ENCODE measurements around the gene KCNJ3. TPM values are rescaled to one million over a fixed set of nuclear protein-coding genes. Genes with fewer than 3 reads are reported as not detected.

The KCNJ3 gene
- total RNA-seq, 1 donor from 2014 or later, result 4.2 TPM

DNA sequence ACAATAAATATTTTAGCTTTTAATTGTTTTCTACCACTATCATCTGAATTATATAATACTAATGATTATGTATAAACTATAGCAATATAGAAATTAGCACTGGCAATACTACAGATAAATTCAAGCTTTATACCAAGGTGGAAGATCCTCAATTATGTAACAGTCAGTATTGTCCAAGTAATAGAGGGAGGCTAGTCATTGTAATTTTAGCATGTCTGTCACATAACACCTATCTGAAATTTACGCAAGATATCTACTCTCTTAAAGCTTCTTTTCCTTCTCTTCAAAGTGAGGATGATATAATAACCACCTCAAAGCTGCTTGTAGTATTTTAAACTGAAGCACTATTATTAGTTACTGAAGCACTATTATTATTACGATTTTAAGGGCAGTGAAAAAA, 12.2 kb downstream of the KCNJ3 start:
- H3K9me3 ChIP-seq, result no peaks in the 10 kb centered on the region
- no peaks in the 10 kb centered on the region for H3K27me3 ChIP-seq
- TF ChIP-seq, protein P1, sequence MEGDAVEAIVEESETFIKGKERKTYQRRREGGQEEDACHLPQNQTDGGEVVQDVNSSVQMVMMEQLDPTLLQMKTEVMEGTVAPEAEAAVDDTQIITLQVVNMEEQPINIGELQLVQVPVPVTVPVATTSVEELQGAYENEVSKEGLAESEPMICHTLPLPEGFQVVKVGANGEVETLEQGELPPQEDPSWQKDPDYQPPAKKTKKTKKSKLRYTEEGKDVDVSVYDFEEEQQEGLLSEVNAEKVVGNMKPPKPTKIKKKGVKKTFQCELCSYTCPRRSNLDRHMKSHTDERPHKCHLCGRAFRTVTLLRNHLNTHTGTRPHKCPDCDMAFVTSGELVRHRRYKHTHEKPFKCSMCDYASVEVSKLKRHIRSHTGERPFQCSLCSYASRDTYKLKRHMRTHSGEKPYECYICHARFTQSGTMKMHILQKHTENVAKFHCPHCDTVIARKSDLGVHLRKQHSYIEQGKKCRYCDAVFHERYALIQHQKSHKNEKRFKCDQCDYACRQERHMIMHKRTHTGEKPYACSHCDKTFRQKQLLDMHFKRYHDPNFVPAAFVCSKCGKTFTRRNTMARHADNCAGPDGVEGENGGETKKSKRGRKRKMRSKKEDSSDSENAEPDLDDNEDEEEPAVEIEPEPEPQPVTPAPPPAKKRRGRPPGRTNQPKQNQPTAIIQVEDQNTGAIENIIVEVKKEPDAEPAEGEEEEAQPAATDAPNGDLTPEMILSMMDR (IDR thresholded peaks at IDR 0.05), result no peak
- no peak overlapping the region for H3K27ac ChIP-seq
- DNase-seq (ENCODE audit: extremely low spot score in 2 of 2), result no peak
- H3K4me3 ChIP-seq, result no peak overlapping the region
- H3K36me3 ChIP-seq, result no peaks in the 10 kb centered on the region
- intact Hi-C loops (cut with DNase I), result no loop called here
- H3K4me1 ChIP-seq, result no peaks in the 10 kb centered on the region

DNA sequence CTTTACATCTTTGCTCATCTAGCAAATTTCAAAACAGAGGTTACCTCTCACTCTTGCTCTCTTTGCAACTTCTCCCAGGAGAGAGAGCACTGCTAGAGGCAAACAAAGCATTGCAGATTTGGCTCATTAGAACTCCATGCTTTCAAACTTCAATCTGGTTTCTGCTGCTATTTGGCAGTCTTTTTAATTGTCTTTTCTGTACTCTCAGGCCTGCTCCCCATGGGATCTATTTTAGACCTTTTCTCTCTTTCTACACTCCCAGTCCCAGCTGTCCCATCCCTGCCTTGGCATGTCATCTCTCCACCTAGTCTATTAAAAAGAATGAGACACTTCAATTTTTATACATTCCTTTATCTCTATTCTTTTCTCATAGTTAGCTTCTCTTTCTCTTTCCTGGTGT, 15.2 kb downstream of the KCNJ3 start:
- Histone ChIP-seq H3K27me3 (no peaks in the 10 kb centered on the region), H3K4me3 (no peak overlapping the region), H3K9me3 (no peaks in the 10 kb centered on the region), H3K36me3 (no peaks in the 10 kb centered on the region), H3K27ac (no peak overlapping the region), H3K4me1 (no peaks in the 10 kb centered on the region)
- TF ChIP-seq POLR2AphosphoS5 (IDR thresholded peaks at IDR 0.05; ENCODE audit: insufficient read depth in 1 of 2, low read depth in 1 of 2) (no peak), POLR2A (IDR thresholded peaks at IDR 0.05) (no peak)
- TF ChIP-seq, protein P1 (IDR thresholded peaks at IDR 0.05), result no peak
- intact Hi-C loops (cut with DNase I), result no loop called here
- no peak for DNase-seq (ENCODE audit: extremely low spot score in 2 of 2)

DNA sequence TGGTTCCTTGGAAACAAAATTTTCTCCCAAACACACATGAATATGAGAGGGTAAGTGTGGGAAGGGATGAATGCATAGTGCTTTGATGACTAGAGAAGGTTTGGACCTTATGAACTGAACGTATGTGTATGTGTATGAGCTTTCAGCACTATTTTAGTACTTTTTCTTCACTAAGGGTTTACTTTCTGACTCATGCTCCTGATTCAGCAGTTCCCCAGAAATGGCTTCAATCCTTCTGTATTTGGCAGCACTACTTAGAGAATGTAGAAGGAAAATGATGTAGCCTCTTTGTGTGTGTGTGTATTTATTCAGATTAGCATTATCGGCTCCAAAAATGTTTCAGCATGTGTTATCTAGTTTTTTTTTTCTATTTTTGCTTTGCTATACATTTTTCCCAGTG, 22.2 kb downstream of the KCNJ3 start:
- TF ChIP-seq POLR2AphosphoS5 (IDR thresholded peaks at IDR 0.05; ENCODE audit: insufficient read depth in 1 of 2, low read depth in 1 of 2), result no peak
- TF ChIP-seq, protein P1 (IDR thresholded peaks at IDR 0.05), result no peak
- TF ChIP-seq POLR2A (IDR thresholded peaks at IDR 0.05), result no peak
- H3K27ac ChIP-seq, result no peak overlapping the region
- intact Hi-C loops (cut with DNase I), result no loop called here

DNA sequence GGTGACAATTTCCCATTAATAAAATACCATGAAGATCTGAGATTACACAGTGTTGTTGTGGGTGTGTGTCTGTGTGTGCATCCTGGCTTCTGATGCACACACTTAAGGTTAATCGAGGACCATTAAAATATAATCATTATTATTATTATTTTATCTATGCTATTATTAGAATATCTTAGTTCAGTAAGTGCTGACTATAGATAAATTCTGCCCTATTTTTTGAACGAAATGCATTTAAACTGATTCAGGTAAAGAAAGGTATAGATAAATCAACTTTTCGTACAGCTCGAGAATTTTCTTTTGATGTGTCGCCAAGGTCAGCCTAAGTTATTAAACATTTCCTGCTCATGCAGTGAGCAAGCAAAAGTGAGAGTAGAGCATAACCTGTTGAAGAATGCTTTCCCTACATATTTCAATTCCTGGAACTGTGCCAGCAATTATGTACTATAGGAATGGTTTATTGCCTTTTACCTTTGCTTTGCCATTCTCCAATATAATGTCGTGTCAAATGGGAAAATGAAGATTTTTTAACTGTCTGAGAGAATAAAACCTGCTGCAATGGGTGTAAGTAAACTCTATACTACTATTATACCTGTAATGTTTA, 25.8 kb downstream of the KCNJ3 start:
- no peaks in the 10 kb centered on the region for H3K9me3 ChIP-seq
- no peaks in the 10 kb centered on the region for H3K4me1 ChIP-seq
- H3K36me3 ChIP-seq, result no peaks in the 10 kb centered on the region
- DNase-seq (ENCODE audit: extremely low spot score in 2 of 2), result no peak
- no peak overlapping the region for H3K27ac ChIP-seq
- H3K27me3 ChIP-seq, result no peaks in the 10 kb centered on the region
- TF ChIP-seq, protein P1 (IDR thresholded peaks at IDR 0.05), result no peak
- no peak for TF ChIP-seq POLR2AphosphoS5 (IDR thresholded peaks at IDR 0.05; ENCODE audit: insufficient read depth in 1 of 2, low read depth in 1 of 2)
- no peak for TF ChIP-seq POLR2A (IDR thresholded peaks at IDR 0.05)
- no peak overlapping the region for H3K4me3 ChIP-seq
- intact Hi-C loops (cut with DNase I), result no loop called here

More for the DNA sequence above, 22.2 kb downstream of the KCNJ3 start:
- Histone ChIP-seq H3K9me3 (no peaks in the 10 kb centered on the region), H3K36me3 (no peaks in the 10 kb centered on the region), H3K4me3 (no peak overlapping the region), H3K4me1 (no peaks in the 10 kb centered on the region), H3K27me3 (no peaks in the 10 kb centered on the region)
- DNase-seq (ENCODE audit: extremely low spot score in 2 of 2), result no peak

DNA sequence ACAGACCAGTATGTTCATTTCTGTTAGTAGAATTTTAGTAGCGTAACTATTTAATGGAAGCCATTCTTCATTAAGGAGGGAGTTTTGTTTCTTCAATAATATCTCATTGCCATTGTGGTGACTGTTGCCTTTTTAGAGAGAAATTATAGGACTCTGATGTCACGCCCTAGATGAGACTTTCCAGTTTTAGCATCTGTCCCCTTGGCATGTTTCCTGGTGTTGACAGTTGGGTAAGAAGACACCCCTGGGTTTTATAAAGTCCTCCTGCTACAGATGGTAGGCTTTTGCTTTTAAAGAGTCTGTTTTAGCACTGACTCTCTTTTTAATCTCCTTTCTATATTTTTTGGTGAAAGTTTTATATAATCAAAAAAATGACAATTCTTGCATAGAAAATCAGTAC, 41.9 kb downstream of the KCNJ3 start:
- TF ChIP-seq POLR2AphosphoS5 (IDR thresholded peaks at IDR 0.05; ENCODE audit: insufficient read depth in 1 of 2, low read depth in 1 of 2) (no peak), POLR2A (IDR thresholded peaks at IDR 0.05) (no peak)
- TF ChIP-seq, protein P1 (IDR thresholded peaks at IDR 0.05), result no peak
- H3K36me3 ChIP-seq, result no peaks in the 10 kb centered on the region
- intact Hi-C loops (cut with DNase I), result no loop called here
- H3K4me1 ChIP-seq, result no peaks in the 10 kb centered on the region
- DNase-seq (ENCODE audit: extremely low spot score in 2 of 2), result no peak
- no peak overlapping the region for H3K4me3 ChIP-seq
- H3K27ac ChIP-seq, result no peak overlapping the region
- H3K27me3 ChIP-seq, result no peaks in the 10 kb centered on the region
- no peaks in the 10 kb centered on the region for H3K9me3 ChIP-seq

Measured in vagina (tissue), 2 donors.